HG02623 (cell line): ENCODE results near the gene NXN.
"Not testable (repeated sequence)": the region's sequence is repeated elsewhere in the genome, so short reads cannot be mapped to it uniquely, and the experiment has no call there.

Source experiments
- ATAC-seq: cut with Tn5 transposase; IDR thresholded peaks from one replicate; pipeline ENCODE4 v1.9.1; 2021; ENCODE audit warnings: moderate library complexity; ENCODE audit not compliant: unreplicated experiment

The NXN gene

GRCh38 chr17:867896-868489 lies 111.6 kb downstream of the NXN start:
- ATAC-seq, result no peak

- ATAC-seq, result not testable (repeated sequence)
These were observed 112.3 kb downstream of the NXN start for GRCh38 chr17:867238-867637.

- no peak for ATAC-seq
These were observed 112.9 kb downstream of the NXN start for GRCh38 chr17:866568-867103.

- ATAC-seq, result no peak
These were observed 115.3 kb downstream of the NXN start for GRCh38 chr17:864315-864714.

DNA sequence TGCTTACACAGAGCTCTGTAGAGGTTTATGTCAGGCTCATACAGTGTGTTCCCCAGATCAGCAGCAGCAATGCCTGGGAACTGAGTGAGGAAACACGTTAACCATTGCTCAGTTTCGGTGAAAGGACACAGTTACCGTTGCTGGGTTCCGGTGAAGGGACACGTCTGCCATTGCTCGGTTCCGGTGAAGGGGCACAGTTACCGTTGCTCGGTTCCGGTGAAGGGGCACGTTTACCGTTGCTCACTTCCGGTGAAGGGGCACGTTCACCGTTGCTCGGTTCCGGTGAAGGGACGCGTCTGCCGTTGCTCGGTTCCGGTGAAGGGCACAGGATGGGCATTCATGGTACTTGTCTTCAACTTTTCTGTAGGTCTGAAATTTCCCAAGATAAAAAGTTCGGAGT lies 115.7 kb downstream of the NXN start:
- ATAC-seq, result no peak

DNA sequence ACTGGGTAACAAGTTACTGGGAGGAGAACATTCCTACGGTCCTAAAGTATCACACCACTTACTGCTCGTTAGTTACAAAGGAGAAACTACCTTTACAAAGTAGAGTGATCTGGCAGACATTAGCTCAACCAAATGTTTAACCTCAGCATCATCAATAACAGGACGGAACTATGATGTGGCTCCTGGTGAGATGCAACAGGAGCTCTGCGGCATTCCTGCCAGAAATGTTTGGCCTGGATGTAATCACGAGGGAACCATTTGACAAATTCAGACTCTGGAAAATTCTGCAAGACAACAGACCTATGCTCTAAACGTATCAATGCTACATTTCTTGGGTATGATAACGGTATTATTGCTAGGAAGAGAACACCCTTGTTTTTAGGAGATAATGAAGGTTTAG lies 117.0 kb downstream of the NXN start:
- ATAC-seq, result no peak

DNA sequence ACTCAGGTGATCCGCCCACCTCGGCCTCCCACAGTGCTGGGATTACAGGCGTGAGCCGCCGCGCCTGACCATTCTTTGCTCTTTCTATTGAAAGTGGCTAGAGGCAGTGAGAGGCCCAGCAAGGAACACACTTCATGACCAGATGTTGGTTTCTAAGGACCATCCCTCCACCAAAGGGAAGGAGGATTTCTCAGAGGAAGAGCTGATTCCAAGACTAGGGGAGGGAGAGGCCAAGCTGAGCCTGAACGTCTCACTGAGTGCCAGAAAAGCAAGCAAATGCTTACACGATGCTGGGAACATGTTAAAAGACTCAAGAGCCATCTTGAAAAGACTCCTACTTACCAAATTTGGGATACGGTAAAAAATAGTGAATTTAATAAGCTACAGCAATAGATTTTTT lies 118.2 kb downstream of the NXN start:
- ATAC-seq, result no peak

GRCh38 chr17:860805-861204 lies 118.8 kb downstream of the NXN start:
- ATAC-seq, result no peak

DNA sequence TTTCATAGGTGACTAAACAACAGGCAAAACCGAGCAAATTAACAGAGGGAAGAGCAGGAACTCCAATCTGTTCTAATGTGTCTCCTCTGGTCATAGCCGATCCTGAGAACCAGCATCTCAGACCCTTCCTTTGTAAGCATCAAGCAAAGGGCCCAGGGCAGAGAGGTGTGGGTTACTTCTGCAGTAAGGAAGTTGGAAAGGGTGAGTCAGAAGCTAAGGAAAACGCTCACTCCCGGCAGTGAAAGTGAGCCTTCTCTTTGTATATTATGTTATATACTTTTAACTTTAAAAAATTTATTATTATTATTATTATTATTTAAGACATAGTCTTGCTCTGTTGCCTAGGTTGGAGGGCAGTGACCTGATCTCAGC lies 119.8 kb downstream of the NXN start:
- ATAC-seq, result no peak

GRCh38 chr17:859061-859823 lies 120.3 kb downstream of the NXN start:
- ATAC-seq, result no peak

DNA sequence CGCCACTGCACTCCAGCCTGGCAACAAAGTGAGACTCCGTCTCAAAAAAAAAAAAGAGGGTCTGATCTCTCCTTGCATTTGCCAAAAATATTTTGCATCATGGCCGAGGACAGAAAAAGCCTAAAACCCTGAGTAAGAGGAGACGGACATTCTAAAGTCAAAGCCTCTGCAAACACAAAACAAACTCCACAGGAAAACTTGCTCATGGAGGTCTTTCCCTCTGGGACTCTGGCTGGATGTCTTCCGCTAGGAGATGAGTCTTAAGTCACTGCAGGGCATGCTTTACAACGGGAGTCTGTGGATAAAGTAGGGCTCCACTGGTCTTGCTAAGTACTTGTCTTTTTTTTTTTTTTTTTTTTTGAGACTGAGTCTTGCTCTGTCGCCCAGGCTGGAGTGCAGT lies 123.4 kb downstream of the NXN start:
- ATAC-seq, result no peak

DNA sequence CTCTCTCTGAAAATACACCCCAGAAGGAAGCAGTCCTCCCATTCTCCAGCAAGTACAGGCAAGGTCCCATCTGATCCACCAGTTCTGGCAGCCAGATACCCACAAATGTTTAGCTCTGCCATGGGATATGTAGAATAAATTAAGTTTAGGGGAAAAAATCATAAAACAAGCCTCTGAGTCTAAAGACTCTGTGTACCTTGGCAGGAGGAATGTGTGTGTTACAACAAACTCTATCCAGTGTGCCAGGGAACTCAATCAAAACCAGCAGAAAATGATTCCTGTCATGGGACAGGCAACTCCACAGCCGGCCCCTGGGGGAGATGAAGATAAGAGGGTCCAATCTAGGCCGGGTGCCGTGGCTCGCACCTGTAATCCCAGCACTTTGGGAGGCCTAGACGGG lies 124.0 kb downstream of the NXN start:
- no peak for ATAC-seq

GRCh38 chr17:852850-853249 lies 126.7 kb downstream of the NXN start:
- ATAC-seq, result not testable (repeated sequence)

GRCh38 chr17:852349-852748 lies 127.2 kb downstream of the NXN start:
- ATAC-seq, result no peak

- ATAC-seq, result no peak
These were observed 127.7 kb downstream of the NXN start for GRCh38 chr17:851924-852323.

- ATAC-seq, result no peak
These were observed 128.5 kb downstream of the NXN start for GRCh38 chr17:850851-851763.

GRCh38 chr17:850086-850850 lies 129.3 kb downstream of the NXN start:
- no peak for ATAC-seq

DNA sequence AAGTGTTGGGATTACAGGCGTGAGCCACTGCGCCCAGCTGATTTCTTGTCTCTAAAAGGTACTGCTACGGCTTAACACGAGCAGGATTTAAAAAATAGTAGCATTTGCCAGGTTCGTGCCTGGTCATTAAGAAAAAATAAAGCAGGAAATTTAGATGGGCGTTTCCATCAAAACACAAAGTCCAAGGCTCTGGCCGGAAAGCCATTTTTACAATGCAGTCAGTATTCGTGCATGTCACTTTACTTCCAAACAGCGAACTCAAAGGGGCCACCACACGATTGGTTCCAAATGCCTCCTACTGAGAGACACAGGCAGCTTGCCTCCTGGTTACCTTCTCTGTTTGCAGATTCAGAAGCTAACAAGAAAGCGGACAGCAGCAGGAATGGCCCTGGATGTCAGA lies 131.2 kb downstream of the NXN start:
- ATAC-seq, result no peak

GRCh38 chr17:846901-847843 lies 132.4 kb downstream of the NXN start:
- no peak for ATAC-seq

GRCh38 chr17:841313-841712 lies 138.3 kb downstream of the NXN start:
- ATAC-seq, result no peak
